Stimulated activated CD4-positive, alpha-beta T cell treated with anti-CD3 and anti-CD28 coated beads, TNF-alpha, amount 100 ng/mL, for 24 hours (primary cell): ENCODE data around the gene ETNK2.

ENCODE experiments used
- DNase-seq, 3 experiments: peaks; one replicate each; pipeline ENCODE4 v3.0.0-alpha.2; 2020; ENCODE audit warnings: low read depth in 3 of 3

ETNK2 gene

GRCh38 chr1:204126386-204126785, 25.5 kb downstream of the ETNK2 start:
- no peak for DNase-seq

GRCh38 chr1:204125759-204126351, 26.0 kb downstream of the ETNK2 start:
- DNase-seq: no peak

GRCh38 chr1:204124639-204125038, 27.2 kb downstream of the ETNK2 start:
- DNase-seq: no peak

GRCh38 chr1:204123376-204123775, 28.5 kb downstream of the ETNK2 start:
- DNase-seq: no peak

GRCh38 chr1:204121840-204122555, 29.8 kb downstream of the ETNK2 start:
- no peak for DNase-seq

- no peak for DNase-seq
Observed at GRCh38 chr1:204116539-204116938, 35.3 kb downstream of the ETNK2 start.

GRCh38 chr1:204115116-204115515, 36.7 kb downstream of the ETNK2 start:
- DNase-seq: no peak

- DNase-seq: no peak
Observed at GRCh38 chr1:204114606-204115005, 37.2 kb downstream of the ETNK2 start.

- no peak for DNase-seq
Observed at GRCh38 chr1:204113896-204114295, 37.9 kb downstream of the ETNK2 start.

- no peak for DNase-seq
Observed at GRCh38 chr1:204112876-204113730, 38.7 kb downstream of the ETNK2 start.

- DNase-seq: no peak
Observed at GRCh38 chr1:204110894-204111633, 40.8 kb downstream of the ETNK2 start.

GRCh38 chr1:204108312-204109141, 43.3 kb downstream of the ETNK2 start:
- no peak for DNase-seq

- DNase-seq: no peak
Observed at GRCh38 chr1:204107892-204108291, 44.0 kb downstream of the ETNK2 start.

GRCh38 chr1:204106825-204107224, 45.0 kb downstream of the ETNK2 start:
- DNase-seq: no peak

GRCh38 chr1:204105131-204105515, 46.7 kb downstream of the ETNK2 start:
- no peak for DNase-seq

- DNase-seq: no peak
Observed at GRCh38 chr1:204104331-204105130, 47.3 kb downstream of the ETNK2 start.

- no peak for DNase-seq
Observed at GRCh38 chr1:204103431-204103741, 48.5 kb downstream of the ETNK2 start.

GRCh38 chr1:204102739-204103430, 49.0 kb downstream of the ETNK2 start:
- DNase-seq: no peak

GRCh38 chr1:204102029-204102611, 49.7 kb downstream of the ETNK2 start:
- no peak for DNase-seq
